Natural killer cell (primary cell): ENCODE results near the gene SERBP1. TPM values are rescaled to one million over a fixed set of nuclear protein-coding genes. Genes with fewer than 3 reads are reported as not detected.

ENCODE experiments used
- ATAC-seq, 3 donors: fragments of 150-1000 bp in 2 of 3; fragments of 200-7000 bp in 1 of 3; cut with Tn5 transposase; 1 replicate in 1 of 3; 2 replicates in 2 of 3; pipeline ENCODE4 v1.10.0; 2021; ENCODE audit warnings: mild to moderate bottlenecking in 2 of 3, moderate library complexity in 2 of 3
- DNase-seq, 2 donors: peaks; one replicate each; pipeline versions ENCODE4 v3.0.0 to v3.0.0-alpha.2; 2013 to 2021; ENCODE audit warnings: mixed read lengths in 1 of 2
- H3K27ac ChIP-seq: one replicate; pipeline ENCODE4 v1.5.1; 2013; ENCODE audit warnings: mild to moderate bottlenecking, low read length
- H3K27me3 ChIP-seq: one replicate; pipeline ENCODE4 v1.6.1; 2013; ENCODE audit warnings: low read length; ENCODE audit not compliant: control insufficient read depth, insufficient read depth
- H3K36me3 ChIP-seq: one replicate; pipeline ENCODE4 v1.6.1; 2013; ENCODE audit warnings: low read length; ENCODE audit not compliant: control insufficient read depth, insufficient read depth
- H3K4me1 ChIP-seq: one replicate; pipeline ENCODE4 v1.6.1; 2013; ENCODE audit warnings: low read length; ENCODE audit not compliant: control insufficient read depth, insufficient read depth
- H3K4me3 ChIP-seq: one replicate; pipeline ENCODE4 v1.5.1; 2013; ENCODE audit warnings: low read length
- H3K9me3 ChIP-seq: one replicate; pipeline ENCODE4 v1.6.1; 2013; ENCODE audit warnings: low read length; ENCODE audit not compliant: control insufficient read depth, insufficient read depth
- H3K27ac Mint-ChIP-seq, 2 donors: one replicate each; pipeline ENCODE4 v1.8.0; 2022; ENCODE audit warnings: mild to moderate bottlenecking in 2 of 2, mixed read lengths in 2 of 2, moderate library complexity in 1 of 2
- H3K27me3 Mint-ChIP-seq, 2 donors: one replicate each; pipeline ENCODE4 v1.8.0; 2022; ENCODE audit warnings: low read depth in 2 of 2, mixed read lengths in 2 of 2
- H3K36me3 Mint-ChIP-seq: one replicate; pipeline ENCODE4 v1.8.0; 2022; ENCODE audit warnings: mixed read lengths
- H3K4me1 Mint-ChIP-seq, 2 donors: one replicate each; pipeline ENCODE4 v1.8.0; 2022; ENCODE audit warnings: mixed read lengths in 2 of 2
- H3K4me3 Mint-ChIP-seq: one replicate; pipeline ENCODE4 v1.8.0; 2022; ENCODE audit warnings: mild to moderate bottlenecking, moderate library complexity, mixed read lengths
- H3K9me3 Mint-ChIP-seq, 2 donors: one replicate each; pipeline ENCODE4 v1.8.0; 2022; ENCODE audit warnings: mixed read lengths in 2 of 2
- CTCF ChIP-seq: fragments of 200-600 bp; IDR thresholded peaks from one replicate; pipeline ENCODE4 v1.8.0; 2022; ENCODE audit warnings: antibody characterized with exemption
- WGBS: methylation state at CpG from one replicate; pipeline ENCODE4 v1.1.7; 2013; ENCODE audit warnings: missing lambda C conversion rate; ENCODE audit not compliant: insufficient coverage; 5-methylcytosine and 5-hydroxymethylcytosine counted together
- intact Hi-C: fragments of 100-400 bp; cut with micrococcal nuclease; formaldehyde crosslinking; loops from one replicate; pipeline ENCODE4 v1.14.2; 2022
- total RNA-seq, 4 donors: library from RNA; stranded (reverse); fragments of 120-200 nt in 1 of 4; gene quantifications; one replicate each; pipeline versions ENCODE4 v1.2.3 to v1.2.4, GENCODE V29; 2013 to 2022

The SERBP1 gene
- total RNA-seq, 3 donors from 2014 or later (not counting 1 experiment from before 2014, with no cell fraction given): 137 to 183 (median 149) TPM

GRCh38 chr1:67372898-67373297, 57.3 kb downstream of the SERBP1 start:
- no peak overlapping the region for H3K27ac ChIP-seq
- Mint-ChIP-seq H3K27ac (no peak overlapping the region), H3K27me3 (no peaks in the 10 kb centered on the region), H3K36me3 (peaks cover 9% of the 10 kb centered on the region), H3K4me1 (peaks cover 0 to 16% of the 10 kb centered on the region in 2 donors), H3K4me3 (no peak overlapping the region), H3K9me3 (no peaks in the 10 kb centered on the region)
- peaks cover 28% of the 10 kb centered on the region for H3K36me3 ChIP-seq
- intact Hi-C loops: no loop called here
- ATAC-seq (no peak), DNase-seq (no peak)
- no peaks in the 10 kb centered on the region for H3K4me1 ChIP-seq
- H3K4me3 ChIP-seq: no peak overlapping the region
- no peak for TF ChIP-seq CTCF
- no peaks in the 10 kb centered on the region for H3K9me3 ChIP-seq
- H3K27me3 ChIP-seq: no peaks in the 10 kb centered on the region

GRCh38 chr1:67372136-67372535, 58.1 kb downstream of the SERBP1 start:
- Mint-ChIP-seq H3K36me3 (peaks cover 9% of the 10 kb centered on the region), H3K4me3 (no peak overlapping the region), H3K27me3 (no peaks in the 10 kb centered on the region), H3K4me1 (peaks cover 0 to 10% of the 10 kb centered on the region in 2 donors), H3K9me3 (no peaks in the 10 kb centered on the region), H3K27ac (no peak overlapping the region)
- Histone ChIP-seq H3K36me3 (peaks cover 29% of the 10 kb centered on the region), H3K4me3 (no peak overlapping the region), H3K4me1 (no peaks in the 10 kb centered on the region), H3K9me3 (no peaks in the 10 kb centered on the region), H3K27me3 (no peaks in the 10 kb centered on the region), H3K27ac (no peak overlapping the region)
- ATAC-seq: no peak
- TF ChIP-seq CTCF: no peak
- intact Hi-C loops: no loop called here
- DNase-seq: no peak
- WGBS: 87% methylated on average over 3 of the region's 3 CpGs

- H3K27ac Mint-ChIP-seq: no peak overlapping the region
- no peak for TF ChIP-seq CTCF
- no peaks in the 10 kb centered on the region for H3K27me3 Mint-ChIP-seq
- peaks cover 6% of the 10 kb centered on the region for H3K36me3 Mint-ChIP-seq
- WGBS: 88% methylated on average over 5 of the region's 5 CpGs
- Histone ChIP-seq H3K27me3 (no peaks in the 10 kb centered on the region), H3K36me3 (peaks cover 29% of the 10 kb centered on the region), H3K4me3 (no peak overlapping the region), H3K27ac (no peak overlapping the region), H3K4me1 (no peaks in the 10 kb centered on the region), H3K9me3 (no peaks in the 10 kb centered on the region)
- H3K4me1 Mint-ChIP-seq: peaks cover 0 to 5% of the 10 kb centered on the region in 2 donors
- no peak for ATAC-seq
- no peaks in the 10 kb centered on the region for H3K9me3 Mint-ChIP-seq
- intact Hi-C loops: no loop called here
- no peak overlapping the region for H3K4me3 Mint-ChIP-seq
- DNase-seq: no peak
Measured at GRCh38 chr1:67371681-67372080, 58.5 kb downstream of the SERBP1 start.

- H3K36me3 Mint-ChIP-seq: no peaks in the 10 kb centered on the region
- Histone ChIP-seq H3K36me3 (peaks cover 29% of the 10 kb centered on the region), H3K27ac (no peak overlapping the region), H3K9me3 (no peaks in the 10 kb centered on the region), H3K27me3 (no peaks in the 10 kb centered on the region), H3K4me1 (no peaks in the 10 kb centered on the region), H3K4me3 (no peak overlapping the region)
- H3K9me3 Mint-ChIP-seq: no peaks in the 10 kb centered on the region
- no peaks in the 10 kb centered on the region for H3K27me3 Mint-ChIP-seq
- intact Hi-C loops: no loop called here
- no peak overlapping the region for H3K4me3 Mint-ChIP-seq
- H3K4me1 Mint-ChIP-seq: no peaks in the 10 kb centered on the region
- ATAC-seq (no peak), DNase-seq (no peak)
- no peak for TF ChIP-seq CTCF
- H3K27ac Mint-ChIP-seq: no peak overlapping the region
- WGBS: 95% methylated on average over 2 of the region's 2 CpGs
Measured at GRCh38 chr1:67371043-67371442, 59.2 kb downstream of the SERBP1 start.
